Skeletal muscle satellite cell (primary cell): ENCODE data around the gene CRISPLD2.

Experiments
- H3K27me3 ChIP-seq: 2 replicates; pipeline ENCODE4 v1.7.0; 2013; ENCODE audit warnings: low read length; ENCODE audit not compliant: control insufficient read depth, insufficient read depth
- H3K36me3 ChIP-seq: 2 replicates; pipeline ENCODE4 v1.7.0; 2013; ENCODE audit warnings: mild to moderate bottlenecking, control low read depth, low read length; ENCODE audit not compliant: insufficient read depth
- H3K4me1 ChIP-seq: 2 replicates; pipeline ENCODE4 v1.7.0; 2013; ENCODE audit warnings: low read length; ENCODE audit not compliant: control insufficient read depth, insufficient read depth
- H3K4me2 ChIP-seq: 2 replicates; pipeline ENCODE4 v1.7.0; 2013; ENCODE audit warnings: mild to moderate bottlenecking, low read length
- H3K4me3 ChIP-seq: 2 replicates; pipeline ENCODE4 v1.7.0; 2013; ENCODE audit warnings: low read length
- H3K9ac ChIP-seq: 2 replicates; pipeline ENCODE4 v1.7.0; 2013; ENCODE audit warnings: mild to moderate bottlenecking, low read depth, low read length, moderate library complexity
- H3K9me3 ChIP-seq: replicated peaks from 2 replicates; pipeline ENCODE4 v1.7.0; 2013; ENCODE audit warnings: mild to moderate bottlenecking, control low read depth, low read length

The CRISPLD2 gene

GRCh38 chr16:84911486-84912216, 91.9 kb downstream of the CRISPLD2 start:
- Histone ChIP-seq H3K4me1 (no peaks in the 10 kb centered on the region), H3K9me3 (no peaks in the 10 kb centered on the region), H3K27me3 (peaks cover 14% of the 10 kb centered on the region), H3K9ac (no peak overlapping the region), H3K4me2 (no peak overlapping the region), H3K4me3 (no peak overlapping the region), H3K36me3 (peaks cover 4% of the 10 kb centered on the region)

GRCh38 chr16:84913315-84913714, 93.5 kb downstream of the CRISPLD2 start:
- Histone ChIP-seq H3K27me3 (peaks cover 31% of the 10 kb centered on the region), H3K4me1 (no peaks in the 10 kb centered on the region), H3K4me2 (no peak overlapping the region), H3K9me3 (no peaks in the 10 kb centered on the region), H3K4me3 (no peak overlapping the region), H3K36me3 (peaks cover 1% of the 10 kb centered on the region), H3K9ac (no peak overlapping the region)

GRCh38 chr16:84914273-84914672, 94.5 kb downstream of the CRISPLD2 start:
- H3K4me1 ChIP-seq = peaks cover 2% of the 10 kb centered on the region
- H3K36me3 ChIP-seq = no peaks in the 10 kb centered on the region
- no peak overlapping the region for H3K9ac ChIP-seq
- no peak overlapping the region for H3K4me3 ChIP-seq
- H3K4me2 ChIP-seq = no peak overlapping the region
- no peaks in the 10 kb centered on the region for H3K9me3 ChIP-seq
- H3K27me3 ChIP-seq = peaks cover 36% of the 10 kb centered on the region

GRCh38 chr16:84916178-84916577, 96.4 kb downstream of the CRISPLD2 start:
- H3K4me1 ChIP-seq = peaks cover 9% of the 10 kb centered on the region
- H3K36me3 ChIP-seq = no peaks in the 10 kb centered on the region
- no peaks in the 10 kb centered on the region for H3K9me3 ChIP-seq
- H3K9ac ChIP-seq = no peak overlapping the region
- H3K4me3 ChIP-seq = no peak overlapping the region
- H3K4me2 ChIP-seq = no peak overlapping the region
- H3K27me3 ChIP-seq = peaks cover 36% of the 10 kb centered on the region

GRCh38 chr16:84916850-84917249, 97.1 kb downstream of the CRISPLD2 start:
- Histone ChIP-seq H3K27me3 (peaks cover 36% of the 10 kb centered on the region), H3K9me3 (no peaks in the 10 kb centered on the region), H3K9ac (no peak overlapping the region), H3K4me3 (no peak overlapping the region), H3K4me1 (peaks cover 9% of the 10 kb centered on the region), H3K36me3 (no peaks in the 10 kb centered on the region), H3K4me2 (no peak overlapping the region)

- Histone ChIP-seq H3K4me1 (peaks cover 15% of the 10 kb centered on the region), H3K27me3 (peaks cover 36% of the 10 kb centered on the region), H3K9ac (no peak overlapping the region), H3K36me3 (no peaks in the 10 kb centered on the region), H3K4me2 (no peak overlapping the region), H3K4me3 (no peak overlapping the region), H3K9me3 (no peaks in the 10 kb centered on the region)
These were observed 97.7 kb downstream of the CRISPLD2 start for GRCh38 chr16:84917492-84917891.

GRCh38 chr16:84918006-84918909, 98.5 kb downstream of the CRISPLD2 start:
- Histone ChIP-seq H3K36me3 (no peaks in the 10 kb centered on the region), H3K9ac (no peak overlapping the region), H3K27me3 (peaks cover 33% of the 10 kb centered on the region), H3K9me3 (no peaks in the 10 kb centered on the region), H3K4me2 (no peak overlapping the region), H3K4me1 (peaks cover 22% of the 10 kb centered on the region), H3K4me3 (no peak overlapping the region)

- Histone ChIP-seq H3K4me3 (no peak overlapping the region), H3K27me3 (peaks cover 30% of the 10 kb centered on the region)
These were observed 99.5 kb downstream of the CRISPLD2 start for GRCh38 chr16:84919269-84919668.

GRCh38 chr16:84919708-84920107, 99.9 kb downstream of the CRISPLD2 start:
- Histone ChIP-seq H3K4me2 (no peak overlapping the region), H3K9me3 (no peaks in the 10 kb centered on the region), H3K9ac (no peak overlapping the region), H3K4me3 (no peak overlapping the region), H3K36me3 (no peaks in the 10 kb centered on the region), H3K4me1 (peaks cover 25% of the 10 kb centered on the region), H3K27me3 (peaks cover 27% of the 10 kb centered on the region)

More at GRCh38 chr16:84919269-84919668, 99.5 kb downstream of the CRISPLD2 start:
- H3K9ac ChIP-seq = no peak overlapping the region
- H3K9me3 ChIP-seq = no peaks in the 10 kb centered on the region
- H3K36me3 ChIP-seq = no peaks in the 10 kb centered on the region
- no peak overlapping the region for H3K4me2 ChIP-seq
- peaks cover 22% of the 10 kb centered on the region for H3K4me1 ChIP-seq

GRCh38 chr16:84920333-84920732, 100.5 kb downstream of the CRISPLD2 start:
- Histone ChIP-seq H3K9ac (no peak overlapping the region), H3K9me3 (no peaks in the 10 kb centered on the region), H3K27me3 (peaks cover 27% of the 10 kb centered on the region)

GRCh38 chr16:84922351-84923120, 102.8 kb downstream of the CRISPLD2 start:
- Histone ChIP-seq H3K4me1 (peaks cover 28% of the 10 kb centered on the region), H3K36me3 (no peaks in the 10 kb centered on the region), H3K27me3 (peaks cover 13% of the 10 kb centered on the region), H3K9ac (peak overlapping the region; percentile 39), H3K4me3 (no peak overlapping the region), H3K9me3 (no peaks in the 10 kb centered on the region), H3K4me2 (peak overlapping the region; percentile 28)

More at GRCh38 chr16:84920333-84920732, 100.5 kb downstream of the CRISPLD2 start:
- no peaks in the 10 kb centered on the region for H3K36me3 ChIP-seq
- no peak overlapping the region for H3K4me2 ChIP-seq
- H3K4me3 ChIP-seq = no peak overlapping the region
- H3K4me1 ChIP-seq = peaks cover 28% of the 10 kb centered on the region
